MCF 10A (cell line): ENCODE results near the gene VAMP2. TPM values are rescaled to one million over a fixed set of nuclear protein-coding genes. Genes with fewer than 3 reads are reported as not detected.

Experiments
- BruUV-seq: library from RNA; stranded (reverse); fragments of 400-500 nt; replicated peaks from 2 replicates; lab custom pipeline; 2021; lab: Mats Ljungman, UMichigan
- CTCF ChIA-PET: fragments of 300-600 bp; sonication (Branson Sonifier 250); formaldehyde crosslinking; extraction: SDS; loops from one replicate; lab custom pipeline; 2021; ENCODE audit warnings: antibody characterized with exemption, inconsistent platforms; lab: Yijun Ruan, JAX
- POLR2A ChIA-PET: fragments of 300-600, 350-650 bp; sonication (Branson Sonifier 250); formaldehyde crosslinking; extraction: SDS; loops from one replicate; lab custom pipeline; 2020; ENCODE audit warnings: antibody characterized with exemption, inconsistent platforms; lab: Yijun Ruan, JAX
- DNase-seq: peaks from one replicate; pipeline ENCODE4 v3.0.0-alpha.2; 2018; ENCODE audit not compliant: unreplicated experiment
- H3K27ac Mint-ChIP-seq: one replicate; pipeline ENCODE4 v1.8.0; 2022; ENCODE audit warnings: mild to moderate bottlenecking, low read depth, mixed read lengths; ENCODE audit not compliant: unreplicated experiment
- H3K27me3 Mint-ChIP-seq: one replicate; pipeline ENCODE4 v1.8.0; 2022; ENCODE audit warnings: mixed read lengths; ENCODE audit not compliant: insufficient read depth, unreplicated experiment
- H3K36me3 Mint-ChIP-seq: one replicate; pipeline ENCODE4 v1.8.0; 2022; ENCODE audit warnings: mild to moderate bottlenecking, moderate library complexity, mixed read lengths; ENCODE audit not compliant: insufficient read depth, unreplicated experiment
- H3K4me1 Mint-ChIP-seq: one replicate; pipeline ENCODE4 v1.8.0; 2022; ENCODE audit warnings: mixed read lengths; ENCODE audit not compliant: insufficient read depth, unreplicated experiment
- H3K4me3 Mint-ChIP-seq: one replicate; pipeline ENCODE4 v1.8.0; 2022; ENCODE audit warnings: mild to moderate bottlenecking, moderate library complexity, mixed read lengths; ENCODE audit not compliant: unreplicated experiment
- H3K9me3 Mint-ChIP-seq: one replicate; pipeline ENCODE4 v1.8.0; 2022; ENCODE audit warnings: mixed read lengths; ENCODE audit not compliant: unreplicated experiment
- intact Hi-C: fragments of 100-400 bp; cut with micrococcal nuclease; formaldehyde crosslinking; loops from 2 replicates; pipeline ENCODE4 v1.14.1; 2022
- total RNA-seq: library from RNA; stranded (reverse); gene quantifications from 2 replicates; pipeline ENCODE4 v1.2.3, GENCODE V29; 2022
- TF ChIP-seq, protein P1 (sequence below): fragments of 200-600 bp; IDR thresholded peaks from one replicate; pipeline ENCODE4 v1.8.0; 2022; ENCODE audit warnings: antibody characterized with exemption, mild to moderate bottlenecking; ENCODE audit not compliant: unreplicated experiment

VAMP2 gene
- total RNA-seq, 1 experiment from 2014 or later = 37.7 TPM

DNA sequence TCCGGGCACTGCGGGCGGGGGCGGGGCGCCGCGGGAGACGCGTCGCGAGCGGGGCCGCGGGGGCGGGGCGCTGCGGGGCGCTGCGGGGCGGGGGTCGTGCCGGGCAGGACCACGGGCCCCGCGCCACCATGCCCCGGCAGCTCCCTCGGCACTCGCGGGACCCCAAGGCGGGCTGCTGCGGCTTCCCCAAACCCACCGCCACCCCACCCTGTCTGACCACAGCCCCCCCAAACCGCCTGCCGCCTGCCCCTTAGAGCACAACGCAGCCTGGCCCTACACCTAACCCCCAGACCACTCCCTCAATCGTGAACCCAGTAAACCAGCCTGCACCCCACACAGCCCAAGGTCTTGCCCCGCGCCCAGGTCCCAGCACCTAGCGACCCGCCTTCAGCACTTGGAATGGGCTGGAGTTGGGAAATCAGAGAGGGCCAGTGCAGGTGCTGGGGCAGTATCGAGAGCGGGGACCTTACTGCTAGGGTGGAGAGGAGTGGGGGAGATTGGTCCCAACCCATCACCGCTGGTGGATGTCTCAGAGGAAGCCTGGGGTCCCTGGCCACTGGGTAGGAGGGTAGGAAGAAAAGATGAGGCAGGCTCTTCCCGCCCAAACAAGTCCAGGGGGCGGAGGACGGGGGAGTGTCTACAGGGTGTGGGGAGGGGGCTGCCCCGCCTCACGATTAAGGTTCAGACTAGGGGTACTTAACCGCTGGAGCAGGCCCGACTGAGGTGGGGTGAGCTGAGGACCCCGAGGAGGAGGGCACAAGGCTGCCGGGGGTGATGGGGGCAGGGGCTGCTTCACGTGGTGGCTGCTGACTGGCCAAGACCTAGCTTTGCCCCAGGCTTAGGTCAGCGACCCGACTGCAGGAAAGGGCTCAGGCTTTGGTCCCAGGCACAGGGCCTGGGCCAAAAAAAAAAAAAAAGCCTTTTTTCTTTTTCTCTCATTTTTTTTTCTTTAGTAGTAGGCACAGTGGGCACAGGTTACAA, 539 bp upstream of the VAMP2 start:
- Mint-ChIP-seq H3K27me3 (no peaks in the 10 kb centered on the region), H3K36me3 (peaks cover 24% of the 10 kb centered on the region), H3K27ac (peak overlapping the region; percentile 94), H3K4me1 (peaks cover 38% of the 10 kb centered on the region), H3K9me3 (no peaks in the 10 kb centered on the region), H3K4me3 (peak overlapping the region; percentile 78)
- TF ChIP-seq, protein P1, sequence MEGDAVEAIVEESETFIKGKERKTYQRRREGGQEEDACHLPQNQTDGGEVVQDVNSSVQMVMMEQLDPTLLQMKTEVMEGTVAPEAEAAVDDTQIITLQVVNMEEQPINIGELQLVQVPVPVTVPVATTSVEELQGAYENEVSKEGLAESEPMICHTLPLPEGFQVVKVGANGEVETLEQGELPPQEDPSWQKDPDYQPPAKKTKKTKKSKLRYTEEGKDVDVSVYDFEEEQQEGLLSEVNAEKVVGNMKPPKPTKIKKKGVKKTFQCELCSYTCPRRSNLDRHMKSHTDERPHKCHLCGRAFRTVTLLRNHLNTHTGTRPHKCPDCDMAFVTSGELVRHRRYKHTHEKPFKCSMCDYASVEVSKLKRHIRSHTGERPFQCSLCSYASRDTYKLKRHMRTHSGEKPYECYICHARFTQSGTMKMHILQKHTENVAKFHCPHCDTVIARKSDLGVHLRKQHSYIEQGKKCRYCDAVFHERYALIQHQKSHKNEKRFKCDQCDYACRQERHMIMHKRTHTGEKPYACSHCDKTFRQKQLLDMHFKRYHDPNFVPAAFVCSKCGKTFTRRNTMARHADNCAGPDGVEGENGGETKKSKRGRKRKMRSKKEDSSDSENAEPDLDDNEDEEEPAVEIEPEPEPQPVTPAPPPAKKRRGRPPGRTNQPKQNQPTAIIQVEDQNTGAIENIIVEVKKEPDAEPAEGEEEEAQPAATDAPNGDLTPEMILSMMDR = no peak
- intact Hi-C loops = no loop called here
- POLR2A ChIA-PET = interaction anchor here (0.6 to 13.1 kb wide), 12 partner anchors 10 to 103 kb away, joined by 3 to 203 read pairs (median 4); partner anchors contain the start of genes ALOXE3, BORCS6, CTC1 and PER1
- no TSS peak for BruUV-seq
- no peak for DNase-seq
- CTCF ChIA-PET = interaction anchor here (1.0 to 1.3 kb wide), 2 partner anchors 10 to 44 kb away, joined by 5 to 6 read pairs; no protein-coding TSS in a partner anchor

DNA sequence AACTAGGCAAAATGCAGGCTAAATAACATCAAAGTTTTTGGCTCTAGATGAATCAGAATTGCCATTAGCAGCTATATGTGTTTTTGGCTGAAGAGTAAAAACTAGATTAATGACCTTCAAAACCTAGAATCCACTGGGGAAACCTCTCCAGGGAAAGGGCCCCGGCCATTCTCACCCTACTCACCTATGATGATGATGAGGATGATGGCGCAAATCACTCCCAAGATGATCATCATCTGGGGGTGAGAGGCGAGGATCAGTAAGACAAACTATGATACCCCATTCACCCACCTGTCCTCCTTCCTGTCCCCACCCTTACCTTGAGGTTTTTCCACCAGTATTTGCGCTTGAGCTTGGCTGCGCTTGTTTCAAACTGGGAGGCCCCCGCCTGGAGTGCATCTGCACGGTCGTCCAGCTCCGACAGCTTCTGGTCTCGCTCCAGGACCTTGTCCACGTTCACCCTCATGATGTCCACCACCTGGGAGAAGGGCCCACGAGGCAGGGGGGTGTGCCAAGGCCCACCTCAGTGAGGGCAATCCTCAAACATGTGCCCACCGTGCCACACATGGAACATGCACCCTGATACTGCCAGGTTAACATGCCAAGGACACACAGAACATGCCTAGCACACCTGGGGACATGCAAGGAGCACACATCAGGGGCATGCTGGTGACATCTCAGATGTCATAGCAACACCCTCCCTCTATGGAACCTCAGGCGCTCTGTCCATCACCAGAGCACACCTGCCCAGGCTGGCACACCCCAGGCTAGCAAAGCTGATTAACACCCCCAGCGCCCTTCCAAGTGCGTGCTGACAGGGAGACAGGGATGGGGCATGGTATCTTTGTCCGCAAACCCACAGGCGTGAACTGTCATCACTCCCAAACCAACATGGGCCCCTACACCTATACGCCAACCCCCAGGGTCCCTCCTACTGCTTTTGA, 1.2 kb downstream of the VAMP2 start:
- no peak for DNase-seq
- BruUV-seq = TSS peak; percentile 51
- TF ChIP-seq, protein P1 = no peak
- Mint-ChIP-seq H3K4me3 (peak overlapping the region; percentile 78), H3K27ac (peak overlapping the region; percentile 94), H3K36me3 (peaks cover 31% of the 10 kb centered on the region), H3K9me3 (no peaks in the 10 kb centered on the region), H3K4me1 (peaks cover 38% of the 10 kb centered on the region), H3K27me3 (no peaks in the 10 kb centered on the region)
- POLR2A ChIA-PET = interaction anchor here (0.6 to 16.5 kb wide), 14 partner anchors 9 to 61 kb away, joined by 3 to 429 read pairs (median 3); partner anchors contain the start of genes ALOXE3, BORCS6, HES7 and PER1
- intact Hi-C loops = no loop called here
- CTCF ChIA-PET = interaction anchor here (0.6 to 8.7 kb wide), 5 partner anchors 12 to 51 kb away, joined by 3 to 59 read pairs (median 5); partner anchors contain the start of genes ALOXE3 and TMEM107

DNA sequence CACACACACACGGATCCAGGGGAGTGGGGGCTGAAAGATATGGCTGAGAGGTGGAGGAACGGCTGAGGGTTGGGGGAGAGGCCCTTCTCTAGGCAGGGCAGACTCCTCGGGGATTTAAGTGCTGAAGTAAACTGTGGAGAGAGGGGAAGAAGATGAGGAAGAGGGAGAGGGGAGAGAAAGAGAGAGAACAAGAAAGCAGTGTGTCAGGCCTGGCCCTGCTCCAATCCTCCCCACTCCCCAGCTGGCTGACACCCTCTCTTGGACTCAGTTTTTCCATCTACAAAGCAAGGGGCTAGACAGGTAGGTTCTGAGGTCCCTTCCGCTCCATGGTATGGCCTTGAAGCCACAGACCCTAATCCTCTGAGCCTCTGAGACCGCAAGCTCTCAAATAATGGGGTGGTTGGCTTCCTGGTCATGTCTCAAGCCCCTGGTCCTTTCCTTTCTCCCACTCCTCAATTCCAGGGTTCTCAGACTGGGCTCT, 2.0 kb downstream of the VAMP2 start:
- H3K4me1 Mint-ChIP-seq = peaks cover 38% of the 10 kb centered on the region
- BruUV-seq = no TSS peak
- TF ChIP-seq, protein P1 = no peak
- intact Hi-C loops = no loop called here
- DNase-seq = no peak
- peaks cover 31% of the 10 kb centered on the region for H3K36me3 Mint-ChIP-seq
- no peaks in the 10 kb centered on the region for H3K27me3 Mint-ChIP-seq
- peak overlapping the region; percentile 94 for H3K27ac Mint-ChIP-seq
- ChIA-PET POLR2A (interaction anchor here (0.6 to 16.5 kb wide), 13 partner anchors 8 to 87 kb away, joined by 3 to 429 read pairs (median 3); partner anchors contain the start of genes ALOXE3, BORCS6, CTC1 and HES7), CTCF (interaction anchor here (0.7 to 8.7 kb wide), 4 partner anchors 16 to 50 kb away, joined by 3 to 59 read pairs (median 10); partner anchors contain the start of genes ALOXE3 and TMEM107)
- H3K4me3 Mint-ChIP-seq = peak overlapping the region; percentile 78
- no peaks in the 10 kb centered on the region for H3K9me3 Mint-ChIP-seq
